Stimulated activated CD4-positive, alpha-beta T cell treated with anti-CD3 and anti-CD28 coated beads, Interleukin-1b, Interleukin-23, amount 100 ng/mL, for 1 hour (primary cell): ENCODE data around the gene ABHD12.
"Not testable (repeated sequence)": the region's sequence is repeated elsewhere in the genome, so short reads cannot be mapped to it uniquely, and the experiment has no call there.

Experiments
- DNase-seq, 2 donors: peaks; one replicate each; pipeline ENCODE4 v3.0.0-alpha.2; 2020; ENCODE audit warnings: low read depth in 2 of 2

ABHD12 gene

GRCh38 chr20:25277051-25277801 lies 113.4 kb downstream of the ABHD12 start:
- no peak for DNase-seq

DNA sequence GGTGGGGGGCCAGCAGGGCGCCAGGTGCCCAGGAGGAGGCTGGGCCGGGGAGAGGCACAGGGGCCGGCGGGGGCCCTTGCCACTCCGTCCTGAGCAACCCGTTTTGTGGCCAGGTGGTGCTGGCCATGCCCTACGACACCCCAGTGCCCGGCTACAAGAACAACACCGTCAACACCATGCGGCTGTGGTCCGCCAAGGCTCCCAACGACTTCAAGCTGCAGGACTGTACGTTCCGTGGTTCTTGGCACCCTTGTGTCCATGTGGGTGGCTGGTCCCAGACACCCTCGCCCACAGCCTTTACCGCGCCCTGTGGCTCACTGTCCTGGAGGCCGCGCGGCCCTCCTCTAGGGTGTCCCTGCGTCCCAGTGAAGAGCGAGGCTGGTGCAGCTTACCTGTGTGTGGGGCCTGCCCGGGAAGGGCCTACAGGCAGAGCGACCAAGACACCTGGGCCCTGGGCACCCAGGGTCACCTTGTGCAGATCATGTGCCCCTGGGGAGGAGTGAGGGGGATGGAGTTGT lies 114.0 kb downstream of the ABHD12 start:
- DNase-seq: no peak

DNA sequence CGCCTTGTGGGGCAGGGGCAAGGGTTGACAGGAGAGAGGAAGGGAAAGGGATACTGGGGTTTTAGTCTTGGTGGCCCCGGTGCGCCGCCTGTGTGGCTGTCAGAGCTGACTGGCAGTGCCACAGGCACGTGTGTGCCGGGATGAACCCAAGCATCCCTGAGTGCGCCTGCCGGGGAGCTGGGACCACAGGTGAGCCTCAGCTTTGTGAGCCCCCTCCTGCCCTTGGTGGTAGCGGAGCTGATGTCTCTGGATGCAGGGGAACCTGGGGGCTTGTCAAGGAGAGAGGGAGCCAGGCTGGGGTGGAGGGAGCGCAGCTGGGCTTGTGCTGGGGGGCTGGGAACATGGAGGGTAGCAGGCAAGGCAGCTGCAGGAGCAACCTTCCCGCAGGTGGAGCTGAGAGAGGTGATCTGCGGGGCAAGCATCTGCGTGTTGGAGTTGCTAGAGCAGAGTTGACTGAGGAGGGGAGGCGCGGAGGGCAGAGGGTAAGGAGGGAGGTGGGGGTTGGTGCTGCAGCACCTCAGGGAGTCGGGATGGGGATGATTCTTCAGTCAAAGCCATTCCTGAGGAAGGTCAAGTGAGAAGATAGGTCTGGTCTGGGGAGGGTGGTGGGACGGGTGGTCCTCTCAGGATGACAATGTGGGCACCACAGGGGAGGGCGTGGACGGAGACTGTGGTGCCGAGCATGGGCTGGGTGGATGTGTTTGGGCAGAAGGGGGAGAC lies 114.7 kb downstream of the ABHD12 start:
- DNase-seq: no peak

DNA sequence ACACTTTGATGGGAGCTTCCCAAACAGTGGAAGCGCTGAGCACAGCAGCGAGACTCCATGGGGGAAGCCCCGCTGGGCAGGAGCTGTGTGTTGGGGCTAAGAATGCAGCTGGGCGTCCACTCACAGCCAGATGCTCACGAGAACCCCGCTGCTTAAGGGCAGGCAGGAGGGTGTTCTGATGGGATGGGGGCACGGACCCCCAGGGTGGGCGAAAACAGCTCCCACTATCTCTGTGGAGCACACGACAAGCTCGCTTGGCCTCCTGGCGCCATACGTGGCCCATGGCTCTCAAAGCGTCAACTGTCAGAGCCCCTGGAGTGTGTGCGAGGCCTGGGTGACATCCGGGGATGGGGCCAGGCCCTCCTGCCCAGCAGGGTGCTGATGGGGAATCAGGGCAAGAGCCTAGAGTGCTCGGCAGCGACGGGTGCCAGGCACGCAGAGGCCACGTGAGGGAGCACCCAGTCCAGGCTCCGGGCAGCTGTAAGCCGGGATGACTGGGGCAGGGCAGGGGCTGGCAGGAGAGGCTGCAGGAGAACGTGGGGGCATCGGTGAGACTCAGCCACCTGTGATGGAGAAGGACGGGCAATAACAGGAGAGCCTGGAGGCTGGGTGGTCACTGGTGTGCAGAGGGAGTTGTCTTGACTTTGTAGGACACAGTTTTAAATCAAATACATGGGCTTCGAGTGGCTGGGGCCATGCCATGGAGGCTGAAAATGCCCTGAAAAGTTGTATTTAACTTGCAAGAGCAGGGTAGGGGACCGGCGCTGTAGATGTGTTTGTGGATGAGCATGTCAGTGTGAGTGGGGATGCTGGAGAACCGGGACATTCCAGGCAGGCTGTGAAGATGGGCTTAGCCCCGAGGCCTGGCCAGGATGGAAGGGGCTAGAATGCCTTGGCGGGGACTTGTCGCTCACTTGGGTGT lies 115.5 kb downstream of the ABHD12 start:
- DNase-seq: no peak

- DNase-seq: no peak
These were observed 116.2 kb downstream of the ABHD12 start for GRCh38 chr20:25274481-25274880.

DNA sequence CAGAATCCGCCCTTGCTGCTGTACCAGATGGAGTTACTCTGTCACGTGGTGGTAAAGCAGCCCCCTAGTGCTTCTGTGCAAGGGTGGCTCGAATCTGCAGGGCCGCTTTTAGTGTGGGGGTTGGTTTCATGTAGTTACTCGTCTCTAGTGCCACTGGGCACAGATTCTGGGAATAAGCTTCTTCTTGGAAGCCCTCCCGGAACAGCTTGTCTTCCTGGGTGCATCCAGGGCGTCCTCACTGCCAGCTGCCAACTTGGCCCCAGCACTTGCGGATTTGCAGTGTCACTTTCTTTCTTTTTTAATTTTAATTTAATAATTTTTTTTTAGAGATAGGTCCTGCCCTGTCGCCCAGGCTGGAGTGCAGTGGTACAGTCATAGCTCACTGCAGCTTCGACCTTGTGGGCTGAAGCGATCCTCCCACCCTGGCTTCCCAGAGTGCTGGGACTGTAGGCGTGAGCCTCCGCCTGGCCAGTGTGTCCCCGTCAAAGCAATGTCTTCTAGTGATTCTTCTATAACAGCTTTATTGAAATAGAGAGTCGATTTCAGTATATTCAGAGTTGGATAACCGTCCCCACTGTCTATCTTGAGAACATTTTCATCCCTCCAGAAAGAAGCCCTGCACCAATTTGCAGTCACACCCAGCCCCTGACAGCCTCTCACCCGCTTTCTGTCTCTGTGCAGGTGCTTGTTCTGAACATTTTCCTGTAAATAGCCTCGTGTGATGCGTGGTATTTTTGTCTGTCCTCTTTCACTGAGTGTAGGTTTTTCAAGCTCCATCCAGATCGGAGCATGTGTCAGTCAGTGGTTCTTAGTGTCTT lies 116.9 kb downstream of the ABHD12 start:
- DNase-seq: no peak

DNA sequence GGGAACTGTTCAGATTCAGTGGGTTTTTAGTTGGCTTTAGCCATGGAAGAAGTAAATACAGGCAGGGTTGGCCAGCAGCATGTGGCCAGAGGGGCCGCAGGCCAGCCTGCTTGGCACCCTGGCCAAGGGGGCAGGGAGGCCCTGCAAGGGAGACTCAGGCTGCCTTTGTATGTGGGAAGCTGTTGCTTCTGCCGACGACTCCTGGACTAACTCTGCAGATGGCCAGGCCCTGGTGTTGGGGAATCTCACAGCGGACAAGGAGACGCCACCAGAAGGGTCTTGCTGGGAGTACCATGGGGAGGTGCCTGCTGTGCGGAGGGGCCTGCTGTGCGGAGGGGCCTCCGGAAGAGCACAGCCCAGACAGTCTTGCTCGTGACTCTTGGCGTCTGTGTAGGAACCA lies 117.6 kb downstream of the ABHD12 start:
- DNase-seq: no peak

DNA sequence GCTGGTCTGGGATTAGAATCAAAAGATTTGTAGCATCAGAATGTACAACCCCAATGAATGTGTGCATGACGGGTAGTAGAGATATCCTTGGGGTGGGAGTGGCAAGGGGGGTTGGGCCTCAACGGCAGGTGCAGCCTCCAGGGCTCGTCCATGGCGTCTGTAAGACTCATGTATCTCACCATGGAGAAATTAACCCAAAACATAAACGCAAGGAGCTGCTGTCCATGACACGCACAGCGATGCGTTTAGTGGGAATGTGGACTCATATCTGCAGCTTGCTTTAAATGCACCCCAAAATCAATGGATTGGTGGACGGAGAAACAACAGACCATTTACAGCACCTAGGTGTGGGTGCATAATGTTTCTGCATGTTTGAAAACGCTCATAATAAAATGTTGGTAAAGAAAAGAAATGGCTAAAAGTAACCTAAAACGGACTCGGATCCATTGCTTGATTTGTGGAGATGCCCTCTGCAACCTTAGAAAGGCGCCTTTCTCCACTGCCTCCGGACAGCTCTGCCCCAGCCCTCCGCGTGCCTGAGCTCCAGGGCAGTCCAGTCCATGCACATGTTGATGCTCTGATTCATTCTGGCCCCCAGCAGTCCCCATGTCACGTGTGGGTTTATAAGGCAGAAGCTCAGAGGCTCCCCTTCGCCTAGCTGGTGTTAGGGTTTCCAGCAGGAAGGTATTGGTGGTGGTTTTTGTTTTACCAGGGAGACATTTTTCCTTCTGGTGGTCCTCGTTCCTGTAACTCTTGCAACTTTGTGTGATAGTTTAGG lies 118.2 kb downstream of the ABHD12 start:
- DNase-seq: no peak

GRCh38 chr20:25271486-25272222 lies 119.0 kb downstream of the ABHD12 start:
- no peak for DNase-seq

- no peak for DNase-seq
These were observed 119.8 kb downstream of the ABHD12 start for GRCh38 chr20:25270829-25271251.

DNA sequence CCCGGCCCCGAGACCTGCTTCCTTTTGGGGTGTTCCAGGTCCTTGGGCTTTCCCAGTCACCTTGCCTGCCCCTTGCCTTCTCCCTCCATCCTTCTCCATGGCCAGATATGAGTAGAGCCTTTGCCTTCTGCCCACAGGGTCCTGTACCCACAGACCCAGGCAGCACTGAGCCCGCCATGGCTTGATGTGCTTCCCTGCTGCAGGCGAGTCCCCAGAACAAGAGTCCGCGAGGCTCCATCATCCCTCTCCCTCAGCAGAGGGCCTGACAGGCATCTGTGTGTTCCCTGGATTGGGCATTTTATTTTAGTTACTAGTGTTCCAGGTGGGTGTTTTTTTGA lies 120.8 kb downstream of the ABHD12 start:
- no peak for DNase-seq

DNA sequence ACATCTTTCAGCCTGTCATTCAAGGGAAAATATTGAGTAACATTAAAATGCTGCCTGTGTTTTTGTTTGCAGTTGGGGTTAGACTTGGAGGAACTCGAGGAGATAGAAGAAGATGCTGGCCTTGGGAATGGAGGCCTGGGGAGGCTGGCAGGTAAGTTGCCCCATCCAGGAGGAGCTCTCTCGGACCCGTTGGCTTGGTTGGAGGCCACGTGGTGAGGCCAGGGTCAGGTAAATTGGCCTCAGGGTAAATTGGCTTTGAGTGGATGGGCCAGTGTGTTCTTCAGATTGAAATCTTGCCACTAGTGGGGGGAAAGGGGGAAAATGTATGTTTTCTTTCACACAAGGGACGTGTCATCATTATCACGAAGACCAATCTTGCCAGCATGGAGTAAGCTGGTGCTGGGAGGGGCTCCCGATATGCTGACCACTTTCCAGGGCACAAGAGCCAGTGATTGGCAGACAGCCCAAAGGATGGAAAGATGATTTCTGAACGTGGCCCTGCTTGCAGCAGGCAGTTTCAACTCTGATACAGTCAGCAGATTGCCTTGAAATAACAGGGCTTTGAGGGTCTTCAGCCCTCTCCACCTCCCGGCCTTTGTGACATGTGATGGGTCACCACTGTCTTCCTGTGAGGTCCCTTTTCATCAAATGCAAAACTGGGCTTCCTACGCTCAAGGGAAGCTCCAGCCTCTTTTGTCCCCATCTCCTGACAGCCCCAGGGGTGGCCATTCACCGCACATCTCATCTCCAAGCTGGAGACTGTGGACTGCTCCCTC lies 121.4 kb downstream of the ABHD12 start:
- no peak for DNase-seq

DNA sequence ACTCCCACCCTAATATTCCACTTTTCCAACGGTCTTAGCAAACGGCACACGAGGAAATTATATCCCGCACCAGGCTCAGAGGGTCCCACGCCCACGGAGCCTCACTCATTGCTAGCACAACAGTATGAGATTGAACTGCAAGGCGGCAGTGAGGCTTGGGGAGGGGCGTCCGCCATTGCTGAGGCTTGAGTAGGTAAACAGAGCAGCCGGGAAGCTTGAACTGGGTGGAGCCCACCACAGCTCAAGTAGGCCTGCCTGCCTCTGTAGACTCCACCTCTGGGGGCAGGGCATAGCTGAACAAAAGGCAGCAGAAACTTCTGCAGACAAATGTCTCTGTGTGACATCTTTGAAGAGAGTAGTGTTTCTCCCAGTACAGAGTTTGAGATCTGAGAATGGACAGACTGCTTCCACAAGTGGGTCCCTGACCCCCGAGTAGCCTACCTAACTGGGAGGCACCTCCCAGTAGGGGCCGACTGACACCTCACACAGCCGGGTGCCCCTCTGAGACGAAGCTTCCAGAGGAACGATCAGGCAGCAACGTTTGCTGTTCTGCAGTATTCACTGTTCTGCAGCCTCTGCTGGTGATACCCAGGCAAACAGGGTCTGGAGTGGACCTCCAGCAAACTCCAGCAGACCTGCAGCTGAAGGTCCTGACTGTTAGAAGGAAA lies 129.7 kb downstream of the ABHD12 start:
- DNase-seq: not testable (repeated sequence)

- DNase-seq: no peak
These were observed 130.8 kb downstream of the ABHD12 start for GRCh38 chr20:25259788-25260254.

DNA sequence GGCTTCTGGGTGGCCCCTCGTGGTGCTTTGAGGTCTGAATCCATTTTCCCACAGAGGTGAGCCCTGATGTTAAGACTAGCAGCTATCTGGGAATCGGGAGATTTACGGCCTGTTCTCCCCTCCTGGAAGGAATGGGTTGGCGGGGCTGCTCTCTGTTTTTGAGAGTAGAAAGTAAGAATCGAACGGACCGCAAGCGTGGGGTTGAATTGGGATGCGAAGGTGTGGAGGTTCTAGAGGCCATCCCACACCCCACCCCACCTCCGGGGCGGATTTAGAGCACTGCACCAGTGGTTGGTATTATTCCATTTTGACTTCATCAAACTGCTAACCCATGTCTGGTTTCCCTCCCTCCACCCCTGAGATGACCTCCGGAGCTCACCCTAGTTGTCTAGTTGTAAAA lies 131.3 kb downstream of the ABHD12 start:
- no peak for DNase-seq

DNA sequence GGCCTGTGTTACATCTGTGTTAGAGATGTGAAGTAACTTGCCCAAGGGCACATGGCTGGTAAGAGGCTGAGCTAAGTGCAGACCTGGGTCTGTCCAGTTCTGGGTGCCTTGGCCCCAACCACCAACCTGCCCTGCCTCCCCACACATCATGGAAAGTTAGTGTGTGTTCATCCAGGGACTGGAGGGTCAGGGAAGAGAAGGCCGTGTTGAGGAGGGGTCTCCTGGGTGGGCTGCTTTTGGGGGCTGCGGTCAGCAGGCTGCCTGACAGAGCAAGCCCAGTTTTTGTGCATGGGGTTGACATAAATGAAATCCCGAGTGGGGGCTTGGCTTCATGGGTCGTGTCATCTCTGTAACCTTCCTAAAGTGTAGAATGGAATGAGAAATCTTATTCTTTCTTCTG lies 131.8 kb downstream of the ABHD12 start:
- no peak for DNase-seq

- DNase-seq: no peak
These were observed 132.2 kb downstream of the ABHD12 start for GRCh38 chr20:25258476-25258805.

- no peak for DNase-seq
These were observed 132.7 kb downstream of the ABHD12 start for GRCh38 chr20:25257756-25258475.
